Central memory CD8-positive, alpha-beta T cell (primary cell): Measurements from ENCODE around the gene CAST.
A peak's percentile ranks its signal among the peaks of the same experiment; 100 is the strongest.

Experiments used
- ATAC-seq: fragments of 150-1000 bp; cut with Tn5 transposase; replicated peaks from 2 replicates; pipeline ENCODE4 v1.10.0; 2022; ENCODE audit warnings: mild to moderate bottlenecking, moderate FRiP score, moderate number of reproducible peaks; ENCODE audit not compliant: poor library complexity, severe bottlenecking; ENCODE audit errors: extremely low read depth
- DNase-seq, 2 donors: peaks; one replicate each; pipeline ENCODE4 v3.0.0; 2021; ENCODE audit warnings: low spot score in 2 of 2
- H3K27ac Mint-ChIP-seq: one replicate; pipeline ENCODE4 v1.8.0; 2022; ENCODE audit warnings: low read depth, mild to moderate bottlenecking, moderate library complexity, mixed read lengths
- H3K27me3 Mint-ChIP-seq: one replicate; pipeline ENCODE4 v1.8.0; 2022; ENCODE audit warnings: mixed read lengths
- H3K36me3 Mint-ChIP-seq: one replicate; pipeline ENCODE4 v1.8.0; 2022; ENCODE audit warnings: mild to moderate bottlenecking, moderate library complexity, mixed read lengths; ENCODE audit not compliant: insufficient read depth
- H3K4me1 Mint-ChIP-seq: one replicate; pipeline ENCODE4 v1.8.0; 2022; ENCODE audit warnings: mixed read lengths
- H3K4me3 Mint-ChIP-seq: one replicate; pipeline ENCODE4 v1.8.0; 2022; ENCODE audit warnings: mild to moderate bottlenecking, moderate library complexity, mixed read lengths
- H3K9me3 Mint-ChIP-seq: one replicate; pipeline ENCODE4 v1.8.0; 2022; ENCODE audit warnings: mixed read lengths

CAST gene

GRCh38 chr5:96662725-96663518 lies 746 bp downstream of the CAST start:
- Mint-ChIP-seq H3K4me3 (peak overlapping the region; percentile 86), H3K27me3 (no peaks in the 10 kb centered on the region), H3K9me3 (no peaks in the 10 kb centered on the region), H3K27ac (peak overlapping the region; percentile 94), H3K4me1 (peaks cover 67% of the 10 kb centered on the region), H3K36me3 (peaks cover 28% of the 10 kb centered on the region)
- DNase-seq, result peak; percentile 68 to 82
- peak; percentile 70 for ATAC-seq

DNA sequence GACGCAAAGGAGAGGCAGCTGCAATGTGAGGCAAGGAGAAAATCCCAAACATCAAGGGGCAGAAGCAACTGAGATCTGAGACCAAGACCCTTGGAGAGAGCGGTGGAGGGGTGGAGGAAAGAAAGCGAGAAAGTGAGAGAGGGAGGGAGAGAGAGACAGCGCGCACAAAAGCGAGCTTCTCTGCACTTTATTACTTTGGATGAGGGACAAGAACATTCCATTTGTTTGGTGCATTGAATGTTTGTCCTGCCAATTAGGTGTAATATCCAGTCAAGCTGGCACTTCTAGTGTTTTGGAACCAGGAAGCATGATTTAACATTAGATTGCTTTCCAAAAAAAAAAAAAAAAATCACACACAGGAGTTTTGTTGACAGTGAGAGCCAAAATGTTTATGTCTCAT lies 1.4 kb downstream of the CAST start:
- H3K4me3 Mint-ChIP-seq, result peak overlapping the region; percentile 86
- peak overlapping the region; percentile 94 for H3K27ac Mint-ChIP-seq
- no peaks in the 10 kb centered on the region for H3K9me3 Mint-ChIP-seq
- no peaks in the 10 kb centered on the region for H3K27me3 Mint-ChIP-seq
- DNase-seq, result no peak
- H3K4me1 Mint-ChIP-seq, result peaks cover 74% of the 10 kb centered on the region
- no peak for ATAC-seq
- peaks cover 30% of the 10 kb centered on the region for H3K36me3 Mint-ChIP-seq

GRCh38 chr5:96664669-96665068 lies 2.5 kb downstream of the CAST start:
- peaks cover 83% of the 10 kb centered on the region for H3K4me1 Mint-ChIP-seq
- H3K36me3 Mint-ChIP-seq, result peaks cover 32% of the 10 kb centered on the region
- H3K4me3 Mint-ChIP-seq, result peak overlapping the region; percentile 7
- no peak for DNase-seq
- ATAC-seq, result no peak
- H3K27me3 Mint-ChIP-seq, result no peaks in the 10 kb centered on the region
- no peak overlapping the region for H3K27ac Mint-ChIP-seq
- H3K9me3 Mint-ChIP-seq, result no peaks in the 10 kb centered on the region

GRCh38 chr5:96668725-96669124 lies 6.5 kb downstream of the CAST start:
- Mint-ChIP-seq H3K27me3 (no peaks in the 10 kb centered on the region), H3K9me3 (no peaks in the 10 kb centered on the region), H3K27ac (no peak overlapping the region), H3K36me3 (peaks cover 15% of the 10 kb centered on the region), H3K4me1 (peaks cover 80% of the 10 kb centered on the region), H3K4me3 (no peak overlapping the region)
- ATAC-seq, result no peak
- no peak for DNase-seq

- H3K4me1 Mint-ChIP-seq, result peaks cover 71% of the 10 kb centered on the region
- ATAC-seq (no peak), DNase-seq (no peak)
- H3K27me3 Mint-ChIP-seq, result no peaks in the 10 kb centered on the region
- H3K9me3 Mint-ChIP-seq, result no peaks in the 10 kb centered on the region
- H3K36me3 Mint-ChIP-seq, result peaks cover 13% of the 10 kb centered on the region
- no peak overlapping the region for H3K27ac Mint-ChIP-seq
- H3K4me3 Mint-ChIP-seq, result no peak overlapping the region
Observed at GRCh38 chr5:96669909-96670308, 7.7 kb downstream of the CAST start.

- H3K27ac Mint-ChIP-seq, result peak overlapping the region; percentile 59
- DNase-seq (no peak), ATAC-seq (no peak)
- no peak overlapping the region for H3K4me3 Mint-ChIP-seq
- H3K36me3 Mint-ChIP-seq, result peaks cover 23% of the 10 kb centered on the region
- H3K9me3 Mint-ChIP-seq, result no peaks in the 10 kb centered on the region
- no peaks in the 10 kb centered on the region for H3K27me3 Mint-ChIP-seq
- peaks cover 62% of the 10 kb centered on the region for H3K4me1 Mint-ChIP-seq
Observed at GRCh38 chr5:96671441-96671840, 9.3 kb downstream of the CAST start.

DNA sequence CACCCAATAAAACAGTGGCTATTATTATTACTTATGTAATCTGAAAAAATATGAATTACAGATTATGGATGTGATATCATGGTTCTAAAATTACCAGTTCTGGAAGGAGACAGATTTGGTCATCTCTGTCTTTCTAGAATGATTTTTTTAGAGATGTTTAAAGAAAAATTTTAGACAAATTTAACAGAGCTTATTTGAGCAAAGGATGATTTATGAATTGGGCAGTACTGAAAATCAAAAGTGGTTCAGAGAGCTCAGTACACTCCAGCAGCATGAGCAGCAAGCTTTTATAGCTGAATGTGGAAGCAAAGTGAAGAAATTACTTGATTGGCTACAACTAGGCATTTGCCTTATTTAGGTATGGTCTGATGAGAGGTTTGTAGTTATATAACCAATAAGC lies 11.0 kb downstream of the CAST start:
- ATAC-seq (no peak), DNase-seq (no peak)
- Mint-ChIP-seq H3K27ac (peak overlapping the region; percentile 25), H3K36me3 (peaks cover 32% of the 10 kb centered on the region), H3K4me1 (peaks cover 47% of the 10 kb centered on the region), H3K4me3 (no peak overlapping the region), H3K9me3 (no peaks in the 10 kb centered on the region), H3K27me3 (no peaks in the 10 kb centered on the region)

- no peaks in the 10 kb centered on the region for H3K9me3 Mint-ChIP-seq
Observed at GRCh38 chr5:96675882-96676281, 13.7 kb downstream of the CAST start.

GRCh38 chr5:96677496-96677895 lies 15.3 kb downstream of the CAST start:
- peaks cover 23% of the 10 kb centered on the region for H3K4me1 Mint-ChIP-seq
- ATAC-seq, result no peak
- H3K36me3 Mint-ChIP-seq, result peaks cover 39% of the 10 kb centered on the region
- no peak for DNase-seq
- H3K9me3 Mint-ChIP-seq, result no peaks in the 10 kb centered on the region
- no peaks in the 10 kb centered on the region for H3K27me3 Mint-ChIP-seq
- H3K4me3 Mint-ChIP-seq, result no peak overlapping the region
- H3K27ac Mint-ChIP-seq, result peak overlapping the region; percentile 59

More at GRCh38 chr5:96675882-96676281, 13.7 kb downstream of the CAST start:
- Mint-ChIP-seq H3K36me3 (peaks cover 42% of the 10 kb centered on the region), H3K4me1 (peaks cover 32% of the 10 kb centered on the region), H3K27ac (no peak overlapping the region), H3K27me3 (no peaks in the 10 kb centered on the region), H3K4me3 (no peak overlapping the region)
- ATAC-seq (no peak), DNase-seq (no peak)

- no peak for ATAC-seq
- DNase-seq, result no peak
- no peak overlapping the region for H3K4me3 Mint-ChIP-seq
- H3K27me3 Mint-ChIP-seq, result no peaks in the 10 kb centered on the region
- H3K36me3 Mint-ChIP-seq, result peaks cover 42% of the 10 kb centered on the region
- peaks cover 26% of the 10 kb centered on the region for H3K4me1 Mint-ChIP-seq
- H3K27ac Mint-ChIP-seq, result no peak overlapping the region
- no peaks in the 10 kb centered on the region for H3K9me3 Mint-ChIP-seq
Observed at GRCh38 chr5:96679293-96679692, 17.1 kb downstream of the CAST start.

DNA sequence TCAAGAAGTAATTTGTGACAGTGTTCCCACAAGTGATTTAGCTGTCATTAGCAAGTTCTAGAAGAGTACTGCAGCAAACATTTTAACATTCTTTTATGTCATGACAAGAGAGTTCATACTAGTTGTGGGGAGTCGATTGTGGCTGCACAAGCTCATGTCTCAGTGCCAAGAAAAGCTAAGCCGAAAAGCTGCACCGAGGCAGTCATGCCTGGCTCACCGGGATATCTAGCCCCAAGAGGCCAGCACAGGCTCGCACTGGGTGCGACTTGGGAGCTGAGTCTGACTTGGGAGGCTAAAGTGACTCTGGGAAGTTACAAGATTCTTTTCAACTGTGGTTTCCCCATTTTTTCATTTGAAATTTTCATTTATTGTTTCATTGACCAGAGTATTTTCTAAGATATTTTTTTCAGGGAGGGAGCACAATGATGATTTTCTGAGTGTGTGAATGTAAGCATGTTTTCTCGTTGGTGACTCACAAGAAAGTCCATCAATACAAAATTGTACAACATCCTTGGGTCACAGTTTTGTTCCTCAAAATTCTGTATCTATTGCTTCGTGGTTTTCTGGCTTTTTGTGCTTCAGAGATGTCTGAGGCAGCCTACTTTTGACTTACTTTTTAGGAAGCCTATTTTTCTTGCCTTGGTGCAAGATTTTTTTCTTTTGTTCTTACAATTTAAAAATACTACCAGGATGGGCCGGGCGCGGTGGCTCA lies 18.7 kb downstream of the CAST start:
- Mint-ChIP-seq H3K27me3 (no peaks in the 10 kb centered on the region), H3K9me3 (no peaks in the 10 kb centered on the region), H3K36me3 (peaks cover 37% of the 10 kb centered on the region), H3K27ac (no peak overlapping the region), H3K4me1 (peaks cover 24% of the 10 kb centered on the region), H3K4me3 (no peak overlapping the region)
- ATAC-seq (no peak), DNase-seq (no peak)

DNA sequence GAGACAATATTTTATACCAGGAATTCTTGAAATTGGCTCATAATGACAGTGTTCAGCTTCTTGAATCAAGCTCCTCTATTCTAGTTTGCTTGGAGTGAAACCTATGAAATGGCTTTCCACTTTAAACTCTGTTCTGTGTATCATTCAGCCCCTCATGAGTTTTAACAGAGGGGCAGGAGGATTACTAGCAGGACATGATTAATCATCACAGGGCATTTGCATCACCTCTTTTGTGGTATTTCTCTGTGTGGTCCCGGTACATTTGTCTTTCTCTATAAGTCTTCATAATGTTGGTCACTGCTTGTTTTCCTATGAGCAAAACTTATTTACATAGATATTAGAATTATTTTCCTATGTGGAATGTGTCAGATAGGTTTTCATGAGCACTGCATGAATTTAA lies 21.2 kb downstream of the CAST start:
- H3K4me3 Mint-ChIP-seq, result no peak overlapping the region
- peaks cover 26% of the 10 kb centered on the region for H3K36me3 Mint-ChIP-seq
- DNase-seq (no peak), ATAC-seq (no peak)
- H3K4me1 Mint-ChIP-seq, result peaks cover 37% of the 10 kb centered on the region
- H3K27me3 Mint-ChIP-seq, result no peaks in the 10 kb centered on the region
- H3K9me3 Mint-ChIP-seq, result no peaks in the 10 kb centered on the region
- H3K27ac Mint-ChIP-seq, result no peak overlapping the region

GRCh38 chr5:96683810-96684209 lies 21.6 kb downstream of the CAST start:
- no peaks in the 10 kb centered on the region for H3K27me3 Mint-ChIP-seq
- ATAC-seq (no peak), DNase-seq (no peak)
- no peak overlapping the region for H3K27ac Mint-ChIP-seq
- H3K4me3 Mint-ChIP-seq, result no peak overlapping the region
- H3K36me3 Mint-ChIP-seq, result peaks cover 23% of the 10 kb centered on the region
- H3K9me3 Mint-ChIP-seq, result no peaks in the 10 kb centered on the region
- H3K4me1 Mint-ChIP-seq, result peaks cover 36% of the 10 kb centered on the region
